Skin epidermis (tissue), 12 donors: ENCODE results near the gene FRMPD1.

Experiments
- H3K27ac ChIP-seq, 21 experiments: fragments of 200-600 bp; sonication (generic) in 11 of 21; one replicate each; pipeline ENCODE4 v1.5.0; 2020; ENCODE audit warnings: mild to moderate bottlenecking in 3 of 21, inconsistent platforms in 2 of 21, moderate library complexity in 2 of 21
- H3K4me3 ChIP-seq, 7 experiments: fragments of 200-600 bp; sonication (generic) in 2 of 7; one replicate each; pipeline ENCODE4 v1.5.0; 2020; ENCODE audit warnings: inconsistent platforms in 2 of 7, mild to moderate bottlenecking in 2 of 7, moderate library complexity in 1 of 7

Gene FRMPD1

GRCh38 chr9:37626708-37627292, 24.0 kb upstream of the FRMPD1 start:
- H3K4me3 ChIP-seq = no peak overlapping the region
- H3K27ac ChIP-seq = no peak overlapping the region

- Histone ChIP-seq H3K27ac (no peak overlapping the region), H3K4me3 (no peak overlapping the region)
These were observed 18.3 kb upstream of the FRMPD1 start for GRCh38 chr9:37632479-37632878.

GRCh38 chr9:37635808-37636207, 14.9 kb upstream of the FRMPD1 start:
- Histone ChIP-seq H3K27ac (no peak overlapping the region), H3K4me3 (no peak overlapping the region)

- H3K4me3 ChIP-seq = no peak overlapping the region
- no peak overlapping the region for H3K27ac ChIP-seq
These were observed 14.0 kb upstream of the FRMPD1 start for GRCh38 chr9:37636511-37637448.

- H3K27ac ChIP-seq = no peak overlapping the region
- no peak overlapping the region for H3K4me3 ChIP-seq
These were observed 11.5 kb upstream of the FRMPD1 start for GRCh38 chr9:37639109-37639762.

- H3K4me3 ChIP-seq = no peak overlapping the region
- H3K27ac ChIP-seq = no peak overlapping the region
These were observed 10.9 kb upstream of the FRMPD1 start for GRCh38 chr9:37639841-37640240.

GRCh38 chr9:37640246-37640645, 10.5 kb upstream of the FRMPD1 start:
- no peak overlapping the region for H3K4me3 ChIP-seq
- H3K27ac ChIP-seq = no peak overlapping the region

GRCh38 chr9:37641331-37641730, 9.4 kb upstream of the FRMPD1 start:
- no peak overlapping the region for H3K4me3 ChIP-seq

GRCh38 chr9:37643214-37643613, 7.5 kb upstream of the FRMPD1 start:
- no peak overlapping the region for H3K27ac ChIP-seq
- H3K4me3 ChIP-seq = no peak overlapping the region

More at GRCh38 chr9:37641331-37641730, 9.4 kb upstream of the FRMPD1 start:
- H3K27ac ChIP-seq = no peak overlapping the region

- Histone ChIP-seq H3K4me3 (no peak overlapping the region), H3K27ac (no peak overlapping the region)
These were observed 4.7 kb upstream of the FRMPD1 start for GRCh38 chr9:37645903-37646506.

- peak overlapping the region in 5 of 7 experiments; percentile 4 to 48 (median 34) for H3K4me3 ChIP-seq
- H3K27ac ChIP-seq = no peak overlapping the region
These were observed 368 bp upstream of the FRMPD1 start for GRCh38 chr9:37650299-37650872.

GRCh38 chr9:37652261-37652660, 1.5 kb downstream of the FRMPD1 start:
- no peak overlapping the region for H3K27ac ChIP-seq
- no peak overlapping the region for H3K4me3 ChIP-seq

- no peak overlapping the region for H3K4me3 ChIP-seq
- H3K27ac ChIP-seq = no peak overlapping the region
These were observed 2.6 kb downstream of the FRMPD1 start for GRCh38 chr9:37653385-37653784.

- H3K27ac ChIP-seq = no peak overlapping the region
- H3K4me3 ChIP-seq = no peak overlapping the region
These were observed 6.2 kb downstream of the FRMPD1 start for GRCh38 chr9:37656936-37657335.

- Histone ChIP-seq H3K27ac (no peak overlapping the region), H3K4me3 (no peak overlapping the region)
These were observed 9.9 kb downstream of the FRMPD1 start for GRCh38 chr9:37660691-37661090.

GRCh38 chr9:37663926-37664325, 13.2 kb downstream of the FRMPD1 start:
- no peak overlapping the region for H3K27ac ChIP-seq
- no peak overlapping the region for H3K4me3 ChIP-seq

- no peak overlapping the region for H3K4me3 ChIP-seq
- H3K27ac ChIP-seq = no peak overlapping the region
These were observed 17.0 kb downstream of the FRMPD1 start for GRCh38 chr9:37667706-37668105.

- Histone ChIP-seq H3K4me3 (no peak overlapping the region), H3K27ac (no peak overlapping the region)
These were observed 17.4 kb downstream of the FRMPD1 start for GRCh38 chr9:37668116-37668601.

- no peak overlapping the region for H3K4me3 ChIP-seq
- no peak overlapping the region for H3K27ac ChIP-seq
These were observed 18.5 kb downstream of the FRMPD1 start for GRCh38 chr9:37669232-37669631.

GRCh38 chr9:37675661-37676060, 24.9 kb downstream of the FRMPD1 start:
- H3K27ac ChIP-seq = no peak overlapping the region
- H3K4me3 ChIP-seq = no peak overlapping the region
